ENCODE results near the gene COA7.

DNA sequence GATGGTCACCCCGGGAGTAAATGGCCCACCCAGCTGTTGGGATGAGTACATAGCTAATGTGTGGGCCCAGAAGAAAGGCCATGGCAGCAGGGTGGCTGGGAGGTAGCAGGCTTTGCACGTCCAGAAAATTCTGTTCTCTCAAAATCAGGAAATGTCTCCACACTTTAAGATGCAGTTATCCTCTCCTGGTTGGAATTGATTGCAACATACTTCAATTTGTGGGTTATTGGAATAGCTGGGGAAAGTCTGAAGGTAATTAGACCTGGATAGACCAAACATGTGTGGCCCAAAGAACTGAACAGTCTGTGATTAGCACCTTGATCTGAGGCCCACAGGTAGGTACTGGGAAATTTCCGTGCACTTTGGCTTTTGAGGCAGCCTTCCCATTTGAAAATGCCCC lies 30.2 kb downstream of the COA7 start:
- TF ChIP-seq, protein P1, sequence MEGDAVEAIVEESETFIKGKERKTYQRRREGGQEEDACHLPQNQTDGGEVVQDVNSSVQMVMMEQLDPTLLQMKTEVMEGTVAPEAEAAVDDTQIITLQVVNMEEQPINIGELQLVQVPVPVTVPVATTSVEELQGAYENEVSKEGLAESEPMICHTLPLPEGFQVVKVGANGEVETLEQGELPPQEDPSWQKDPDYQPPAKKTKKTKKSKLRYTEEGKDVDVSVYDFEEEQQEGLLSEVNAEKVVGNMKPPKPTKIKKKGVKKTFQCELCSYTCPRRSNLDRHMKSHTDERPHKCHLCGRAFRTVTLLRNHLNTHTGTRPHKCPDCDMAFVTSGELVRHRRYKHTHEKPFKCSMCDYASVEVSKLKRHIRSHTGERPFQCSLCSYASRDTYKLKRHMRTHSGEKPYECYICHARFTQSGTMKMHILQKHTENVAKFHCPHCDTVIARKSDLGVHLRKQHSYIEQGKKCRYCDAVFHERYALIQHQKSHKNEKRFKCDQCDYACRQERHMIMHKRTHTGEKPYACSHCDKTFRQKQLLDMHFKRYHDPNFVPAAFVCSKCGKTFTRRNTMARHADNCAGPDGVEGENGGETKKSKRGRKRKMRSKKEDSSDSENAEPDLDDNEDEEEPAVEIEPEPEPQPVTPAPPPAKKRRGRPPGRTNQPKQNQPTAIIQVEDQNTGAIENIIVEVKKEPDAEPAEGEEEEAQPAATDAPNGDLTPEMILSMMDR (IDR thresholded peaks at IDR 0.05; ENCODE audit: low read length), result no peak
- TF ChIP-seq EZH2 (IDR thresholded peaks at IDR 0.05; ENCODE audit: borderline replicate concordance, low read length), result no peak
